ENCODE measurements around the gene ITPR3. TPM values are rescaled to one million over a fixed set of nuclear protein-coding genes. Genes with fewer than 3 reads are reported as not detected.
A peak's percentile ranks its signal among the peaks of the same experiment; 100 is the strongest.

ITPR3 gene
- total RNA-seq, 2 experiments from 2014 or later = 54.2 to 55.1 TPM

DNA sequence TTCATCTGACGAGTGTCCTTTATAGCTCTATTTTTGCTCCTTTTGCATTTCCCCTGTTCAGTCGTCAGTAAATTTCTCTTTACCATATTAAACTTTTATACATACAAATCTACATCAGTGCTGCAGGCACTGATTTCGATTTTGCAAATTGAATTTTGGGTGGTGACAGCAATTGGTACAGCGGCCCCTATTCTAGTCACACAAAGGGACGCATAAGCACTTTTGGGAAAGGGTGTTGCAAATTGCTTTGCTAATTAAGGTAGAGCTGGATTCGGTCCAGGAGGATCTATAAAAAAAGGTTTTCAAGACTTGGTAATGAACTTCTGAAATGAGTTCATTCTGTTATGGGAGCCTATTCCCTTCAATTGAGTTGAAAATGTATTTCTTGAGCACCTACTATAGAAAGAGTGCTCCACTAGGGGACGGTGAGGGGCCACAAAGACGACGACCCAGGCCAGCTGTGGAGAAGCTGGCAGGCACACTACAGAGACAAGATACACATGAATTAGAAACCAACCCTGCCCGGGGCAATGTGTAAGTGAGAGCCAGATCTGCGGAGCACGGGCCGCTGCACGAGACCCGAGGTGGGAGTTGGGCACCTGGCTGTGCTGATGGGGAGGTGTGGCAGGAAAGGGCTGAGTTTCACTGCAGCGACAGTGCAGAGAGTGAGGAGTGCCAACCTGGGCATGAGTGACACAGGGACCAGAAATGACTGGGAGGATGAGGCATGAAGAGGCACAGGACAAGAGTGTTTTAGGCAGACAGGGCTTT is 85.0 kb downstream of the ITPR3 start:
- H3K9me3 Mint-ChIP-seq = no peaks in the 10 kb centered on the region
- H3K4me3 Mint-ChIP-seq = no peak overlapping the region
- H3K36me3 Mint-ChIP-seq (ENCODE audit: low read depth) = peaks cover 31% of the 10 kb centered on the region
- POLR2A ChIA-PET = interaction anchor here (0.9 to 1.4 kb wide), 4 partner anchors 9 to 121 kb away, joined by 3 read pairs; partner anchors contain the start of gene ITPR3
- CTCF ChIA-PET = interaction anchor here (0.5 to 0.9 kb wide), 2 partner anchors 126 to 1742 kb away, joined by 3 to 4 read pairs; partner anchors contain the start of gene BAK1
- H3K4me1 Mint-ChIP-seq = peaks cover 46% of the 10 kb centered on the region
- no peak overlapping the region for H3K27ac Mint-ChIP-seq
- no peak for DNase-seq
- H3K27me3 Mint-ChIP-seq = no peaks in the 10 kb centered on the region

DNA sequence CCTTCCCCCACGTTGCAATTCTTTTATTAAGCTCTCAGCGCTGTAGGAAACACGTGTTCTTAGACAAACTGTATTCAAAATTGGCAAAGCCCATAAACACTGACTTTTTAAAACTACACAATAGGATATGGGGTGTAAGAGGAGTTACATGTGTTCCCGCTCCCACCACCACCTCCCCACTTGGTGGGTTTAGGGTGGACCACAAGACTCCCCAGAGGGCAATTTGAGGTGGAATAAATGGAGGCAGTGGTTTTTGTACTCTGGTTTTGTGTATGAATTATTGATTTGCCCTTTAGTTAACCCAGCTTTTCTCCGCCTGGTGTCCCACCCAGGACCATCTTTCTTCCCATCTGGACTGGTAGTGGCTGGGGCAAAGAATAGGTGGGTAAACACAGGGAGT is 86.6 kb downstream of the ITPR3 start:
- no peaks in the 10 kb centered on the region for H3K9me3 Mint-ChIP-seq
- no peak overlapping the region for H3K27ac Mint-ChIP-seq
- no peaks in the 10 kb centered on the region for H3K27me3 Mint-ChIP-seq
- ChIA-PET POLR2A (interaction anchor here (0.9 to 1.6 kb wide), 3 partner anchors 11 to 46 kb away, joined by 4 read pairs; no protein-coding TSS in a partner anchor), CTCF (no interaction called here)
- H3K4me1 Mint-ChIP-seq = peaks cover 48% of the 10 kb centered on the region
- peaks cover 31% of the 10 kb centered on the region for H3K36me3 Mint-ChIP-seq (ENCODE audit: low read depth)
- DNase-seq = no peak
- no peak overlapping the region for H3K4me3 Mint-ChIP-seq

DNA sequence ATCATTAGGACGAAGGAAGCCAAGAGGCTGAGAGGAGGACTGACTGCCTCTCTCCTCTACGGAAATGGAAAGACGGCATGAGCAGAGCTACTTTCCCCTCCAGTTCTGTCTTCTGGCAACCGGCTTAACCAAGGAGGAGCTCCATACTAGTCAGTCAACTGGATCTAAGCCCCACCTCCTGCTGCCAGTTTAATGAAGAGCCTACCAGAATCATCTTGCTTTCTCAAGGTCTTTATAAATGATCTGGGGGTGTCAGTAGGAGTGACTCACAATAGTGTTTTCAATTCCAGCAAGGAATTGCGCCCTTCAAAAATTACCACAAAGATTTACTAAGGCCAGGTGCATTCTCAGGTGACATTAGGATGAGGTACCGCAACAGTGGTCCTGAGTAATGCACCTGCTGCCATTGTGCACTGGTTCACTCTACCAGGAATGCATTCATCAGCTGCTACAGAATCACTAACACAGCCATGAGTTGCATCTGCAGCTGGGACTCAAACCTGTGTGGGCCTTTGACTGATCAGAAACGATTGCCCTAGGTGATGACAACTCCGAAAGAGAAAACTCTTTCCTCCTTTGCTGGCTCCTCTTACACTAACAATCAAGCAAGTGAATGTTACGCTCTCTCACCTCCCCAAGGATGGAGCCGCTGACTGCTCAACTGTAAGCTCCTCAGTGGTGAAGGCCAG is 87.5 kb downstream of the ITPR3 start:
- POLR2A ChIA-PET = interaction anchor here (0.7 to 1.6 kb wide), 6 partner anchors 8 to 278 kb away, joined by 3 to 4 read pairs (median 4); partner anchors contain the start of gene ITPR3
- Mint-ChIP-seq H3K36me3 (ENCODE audit: low read depth) (peaks cover 31% of the 10 kb centered on the region), H3K9me3 (no peaks in the 10 kb centered on the region), H3K4me3 (no peak overlapping the region), H3K27me3 (peaks cover 1% of the 10 kb centered on the region), H3K27ac (no peak overlapping the region), H3K4me1 (peaks cover 47% of the 10 kb centered on the region)
- DNase-seq = no peak
- CTCF ChIA-PET = interaction anchor here (0.8 to 4.2 kb wide), 5 partner anchors 7 to 129 kb away, joined by 3 to 59 read pairs (median 3); partner anchors contain the start of gene BAK1

DNA sequence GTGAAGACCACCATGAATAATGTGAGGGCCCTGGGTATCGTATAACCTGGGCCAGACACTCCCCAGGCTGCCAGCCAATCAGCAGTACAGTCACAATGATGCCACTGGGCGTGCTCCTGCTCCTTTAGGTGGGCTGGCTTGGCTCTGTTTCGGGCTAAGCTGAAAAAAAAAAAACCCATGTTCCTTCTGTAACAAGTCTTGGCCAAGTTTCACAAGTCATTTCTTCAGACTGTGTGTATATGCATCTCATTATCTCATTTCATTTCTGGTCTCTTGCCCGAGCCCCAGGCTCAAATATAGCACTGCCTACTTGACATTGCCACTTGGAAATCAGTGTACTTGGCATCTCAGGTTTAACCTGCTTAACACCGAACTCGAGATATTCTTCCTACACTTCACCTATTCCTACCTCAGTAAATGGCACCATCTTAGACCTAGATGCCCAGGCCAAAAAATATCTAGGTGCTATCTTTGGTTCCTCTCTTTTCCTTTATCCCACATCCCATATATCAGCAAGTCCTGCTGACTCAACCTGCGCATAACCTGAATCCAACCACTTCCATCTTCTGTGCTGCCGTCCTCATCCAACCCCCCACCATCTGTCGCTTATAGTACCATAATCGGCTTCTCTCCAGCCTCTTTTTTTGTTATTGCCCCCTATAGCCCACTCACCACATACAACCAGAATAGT is 88.6 kb downstream of the ITPR3 start:
- no peak overlapping the region for H3K27ac Mint-ChIP-seq
- H3K36me3 Mint-ChIP-seq (ENCODE audit: low read depth) = peaks cover 28% of the 10 kb centered on the region
- DNase-seq = no peak
- H3K9me3 Mint-ChIP-seq = no peaks in the 10 kb centered on the region
- ChIA-PET POLR2A (interaction anchor here (1.2 to 2.9 kb wide), 4 partner anchors 9 to 13 kb away, joined by 4 to 18 read pairs (median 10); no protein-coding TSS in a partner anchor), CTCF (interaction anchor here (0.8 to 4.2 kb wide), 4 partner anchors 8 to 130 kb away, joined by 3 to 59 read pairs (median 4); partner anchors contain the start of gene BAK1)
- H3K27me3 Mint-ChIP-seq = peaks cover 3% of the 10 kb centered on the region
- peak overlapping the region; percentile 97 for H3K4me3 Mint-ChIP-seq
- H3K4me1 Mint-ChIP-seq = peaks cover 47% of the 10 kb centered on the region

DNA sequence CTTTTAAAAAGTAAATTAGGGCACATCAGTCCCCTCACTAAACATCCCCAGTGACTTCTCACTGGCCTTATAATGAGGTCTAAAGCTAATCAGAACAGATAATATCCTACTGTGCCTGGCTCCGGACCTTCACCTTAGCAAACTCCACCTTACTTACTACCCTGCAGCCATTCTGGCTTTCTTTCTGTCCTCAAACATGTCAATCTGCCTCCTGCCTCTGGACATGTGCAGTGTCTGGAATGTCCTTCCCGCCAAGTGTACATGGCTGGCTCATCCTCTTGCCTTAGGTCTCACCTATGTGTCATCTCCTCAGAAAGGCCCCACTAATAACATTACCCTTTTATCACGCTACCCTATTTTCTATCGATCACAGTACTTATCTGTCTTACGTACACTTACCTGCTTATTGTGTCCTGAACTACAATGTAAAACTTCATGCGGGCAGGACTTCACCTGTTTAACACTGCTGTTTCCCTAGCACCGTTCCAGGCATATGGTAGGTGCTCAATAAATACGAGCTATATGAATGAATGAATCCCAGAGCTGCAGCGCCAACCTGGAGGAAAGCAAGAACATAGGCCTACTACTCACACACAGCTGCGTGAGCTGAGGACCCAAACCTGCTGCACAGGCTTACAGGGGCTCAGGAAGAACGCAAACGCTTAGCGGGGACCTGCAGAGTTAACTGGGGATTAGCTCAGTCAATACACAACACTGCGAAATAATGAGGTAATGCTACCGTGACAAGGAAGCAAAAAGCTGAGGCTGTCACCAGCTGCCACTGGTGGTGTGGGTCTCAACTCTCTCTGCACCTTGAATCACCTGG is 89.4 kb downstream of the ITPR3 start:
- ChIA-PET CTCF (interaction anchor here (0.8 to 4.2 kb wide), 25 partner anchors 9 to 439 kb away, joined by 3 to 59 read pairs (median 4); partner anchors contain the start of genes CUTA, IP6K3, RPS18 and VPS52), POLR2A (interaction anchor here (0.6 to 2.9 kb wide), 30 partner anchors 8 to 1081 kb away, joined by 3 to 23 read pairs (median 4); partner anchors contain the start of genes B3GALT4, BAK1, ITPR3 and LEMD2)
- peaks cover 46% of the 10 kb centered on the region for H3K4me1 Mint-ChIP-seq
- H3K36me3 Mint-ChIP-seq (ENCODE audit: low read depth) = peaks cover 28% of the 10 kb centered on the region
- peak overlapping the region; percentile 90 for H3K27ac Mint-ChIP-seq
- peaks cover 3% of the 10 kb centered on the region for H3K27me3 Mint-ChIP-seq
- no peaks in the 10 kb centered on the region for H3K9me3 Mint-ChIP-seq
- peak overlapping the region; percentile 97 for H3K4me3 Mint-ChIP-seq
- DNase-seq = no peak

DNA sequence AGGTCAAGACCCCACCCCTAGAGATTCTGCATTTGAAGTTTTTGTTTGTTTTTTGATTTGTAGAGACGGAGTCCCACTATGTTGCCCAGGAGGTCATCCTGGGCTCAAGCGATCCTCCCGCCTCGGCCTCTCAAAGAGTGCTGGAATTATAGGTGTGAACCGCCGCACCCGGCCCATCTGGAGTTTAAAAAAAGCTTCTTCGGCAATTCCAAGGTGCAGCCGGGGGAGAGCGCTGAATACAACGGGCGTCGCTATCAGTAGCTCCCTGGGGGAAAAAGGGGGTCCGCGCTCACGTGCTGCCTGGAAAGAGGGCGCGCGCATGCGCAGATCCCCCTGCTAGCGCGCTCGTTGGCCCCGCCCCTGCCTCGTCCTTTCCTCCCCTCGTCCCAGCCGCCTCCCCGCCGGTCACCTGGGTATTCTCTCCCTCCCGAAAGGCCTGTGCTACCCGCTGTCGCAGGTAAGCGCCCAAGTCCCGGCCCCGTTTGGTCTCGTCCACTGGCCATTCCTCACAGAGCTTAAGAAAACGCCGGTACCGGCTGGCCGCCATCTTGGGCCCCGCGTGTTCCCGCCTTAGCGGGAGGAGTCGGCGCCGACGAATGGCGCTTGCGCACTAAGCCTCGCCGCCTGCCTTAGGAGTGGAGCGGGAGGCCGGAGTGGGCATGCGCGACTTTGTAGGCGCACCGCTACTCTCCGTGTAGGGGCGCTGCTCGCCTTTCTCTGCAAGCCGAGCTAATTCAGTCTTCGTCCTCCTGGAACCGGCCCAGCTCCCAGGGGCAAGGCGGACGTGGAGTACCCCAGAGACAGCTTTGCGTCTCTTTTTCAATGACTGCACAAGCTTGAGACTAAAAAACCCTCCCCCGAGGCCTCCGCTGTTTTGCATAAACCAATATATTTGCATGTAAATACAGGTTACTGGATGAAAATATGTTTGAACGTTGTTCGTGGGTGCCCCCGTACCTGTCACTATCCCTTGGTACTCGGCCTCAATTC is 90.3 kb downstream of the ITPR3 start, which contains the start of gene UQCC2:
Gene UQCC2 (minus strand): TSS at position 561 of the 990 bp plus-strand sequence. CDS start 14 bp downstream, at position 547.
- Mint-ChIP-seq H3K36me3 (ENCODE audit: low read depth) (peaks cover 28% of the 10 kb centered on the region), H3K4me3 (peak within 1 kb of the TSS; percentile 97), H3K27me3 (peaks cover 3% of the 10 kb centered on the region), H3K4me1 (peaks cover 42% of the 10 kb centered on the region), H3K27ac (peak within 1 kb of the TSS; percentile 90), H3K9me3 (no peaks in the 10 kb centered on the region)
- DNase-seq = peak; percentile 98
- CTCF ChIA-PET = interaction anchor here (0.6 to 4.2 kb wide), 44 partner anchors 8 to 443 kb away, joined by 3 to 59 read pairs (median 4); partner anchors contain the start of genes BAK1, CUTA, IP6K3 and ITPR3
- POLR2A ChIA-PET = interaction anchor here (0.6 to 2.9 kb wide), 37 partner anchors 8 to 440 kb away, joined by 3 to 23 read pairs (median 4); partner anchors contain the start of genes B3GALT4, BAK1, ITPR3 and LEMD2

DNA sequence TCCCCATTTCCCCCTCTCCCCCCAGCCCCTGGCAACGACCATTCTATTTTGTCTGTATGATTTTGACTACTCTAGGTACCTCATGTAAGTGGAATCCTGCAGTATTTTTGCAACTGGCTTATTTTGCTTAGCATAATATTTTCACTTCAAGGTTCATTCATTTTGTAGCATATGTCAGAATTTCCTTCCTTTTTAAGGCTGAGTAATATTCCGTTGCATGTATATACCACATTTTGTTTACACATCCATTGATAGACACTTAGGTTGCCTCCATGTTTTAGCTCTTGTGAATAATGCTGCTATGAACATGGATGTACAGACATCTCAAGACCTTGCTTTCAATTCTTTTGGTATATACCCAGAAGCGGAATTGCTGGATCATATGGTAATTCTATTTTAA is 91.8 kb downstream of the ITPR3 start:
- no peaks in the 10 kb centered on the region for H3K9me3 Mint-ChIP-seq
- POLR2A ChIA-PET = no interaction called here
- no peak overlapping the region for H3K4me3 Mint-ChIP-seq
- CTCF ChIA-PET = interaction anchor here (1.2 to 1.7 kb wide), 4 partner anchors 12 to 123 kb away, joined by 3 to 5 read pairs (median 4); no protein-coding TSS in a partner anchor
- DNase-seq = no peak
- H3K27me3 Mint-ChIP-seq = peaks cover 3% of the 10 kb centered on the region
- no peak overlapping the region for H3K27ac Mint-ChIP-seq
- H3K36me3 Mint-ChIP-seq (ENCODE audit: low read depth) = peaks cover 27% of the 10 kb centered on the region
- peaks cover 37% of the 10 kb centered on the region for H3K4me1 Mint-ChIP-seq

DNA sequence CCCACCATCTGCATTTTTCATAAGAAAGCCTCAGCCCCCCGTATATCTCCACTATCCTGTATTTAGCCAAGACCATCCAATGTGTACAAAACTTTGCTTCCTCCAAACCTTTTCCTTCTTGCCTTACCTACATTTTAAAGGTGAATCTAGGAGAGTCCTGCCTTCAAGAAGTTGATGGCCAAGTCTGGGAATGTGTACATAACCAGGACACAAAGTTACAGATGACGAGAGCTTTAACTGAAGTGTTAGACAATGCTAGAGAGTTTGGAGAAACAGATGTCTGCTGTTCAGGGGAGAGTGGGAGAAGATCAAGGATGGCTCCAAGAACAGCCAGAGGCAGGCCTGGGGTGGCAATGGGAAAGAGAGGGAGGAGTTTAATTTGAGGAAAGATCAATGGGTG is 92.7 kb downstream of the ITPR3 start:
- ChIA-PET POLR2A (no interaction called here), CTCF (interaction anchor here (1.2 to 1.7 kb wide), 4 partner anchors 13 to 124 kb away, joined by 3 to 5 read pairs (median 4); no protein-coding TSS in a partner anchor)
- Mint-ChIP-seq H3K4me1 (peaks cover 28% of the 10 kb centered on the region), H3K27me3 (peaks cover 6% of the 10 kb centered on the region), H3K4me3 (no peak overlapping the region), H3K9me3 (no peaks in the 10 kb centered on the region), H3K27ac (no peak overlapping the region), H3K36me3 (ENCODE audit: low read depth) (peaks cover 19% of the 10 kb centered on the region)
- DNase-seq = no peak

DNA sequence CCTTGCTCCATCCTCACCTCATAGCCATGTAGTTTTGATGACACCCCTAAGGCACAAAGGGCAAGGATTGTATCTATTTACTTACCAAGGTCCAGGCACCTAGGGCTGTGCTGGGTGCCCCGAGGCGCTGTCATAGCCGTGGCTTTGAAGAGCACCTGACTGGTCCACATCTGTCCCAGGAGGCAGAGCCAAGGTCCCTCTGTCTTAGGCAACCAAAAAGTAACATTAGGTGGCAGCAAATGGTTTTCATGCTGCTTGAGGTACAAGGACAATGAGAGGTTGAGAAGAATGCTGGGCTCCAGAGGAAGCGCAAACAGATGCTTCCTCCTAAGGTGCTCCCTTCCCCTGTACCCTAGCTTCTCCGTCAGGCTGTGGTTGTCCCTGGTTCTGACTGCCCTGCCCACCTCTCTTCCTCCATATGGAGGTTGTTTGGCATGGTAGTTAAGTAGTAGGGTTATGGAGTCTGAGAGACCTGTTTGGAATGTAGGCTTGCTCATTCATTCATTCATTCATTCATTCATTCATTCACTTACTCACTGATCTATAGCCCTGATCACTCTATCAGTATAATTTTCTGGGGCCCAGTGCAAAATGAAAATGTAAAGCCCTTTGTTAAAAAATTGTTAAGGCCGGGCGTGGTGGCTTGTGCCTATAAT is 93.4 kb downstream of the ITPR3 start:
- no peak overlapping the region for H3K4me3 Mint-ChIP-seq
- no peaks in the 10 kb centered on the region for H3K9me3 Mint-ChIP-seq
- H3K27ac Mint-ChIP-seq = no peak overlapping the region
- peaks cover 23% of the 10 kb centered on the region for H3K4me1 Mint-ChIP-seq
- DNase-seq = no peak
- ChIA-PET POLR2A (interaction anchor here (0.9 to 2.0 kb wide), 3 partner anchors 9 to 296 kb away, joined by 3 to 4 read pairs (median 3); partner anchors contain the start of gene CUTA), CTCF (interaction anchor here (0.6 to 1.3 kb wide), 2 partner anchors 10 to 48 kb away, joined by 4 read pairs; no protein-coding TSS in a partner anchor)
- H3K36me3 Mint-ChIP-seq (ENCODE audit: low read depth) = peaks cover 14% of the 10 kb centered on the region
- peaks cover 6% of the 10 kb centered on the region for H3K27me3 Mint-ChIP-seq

DNA sequence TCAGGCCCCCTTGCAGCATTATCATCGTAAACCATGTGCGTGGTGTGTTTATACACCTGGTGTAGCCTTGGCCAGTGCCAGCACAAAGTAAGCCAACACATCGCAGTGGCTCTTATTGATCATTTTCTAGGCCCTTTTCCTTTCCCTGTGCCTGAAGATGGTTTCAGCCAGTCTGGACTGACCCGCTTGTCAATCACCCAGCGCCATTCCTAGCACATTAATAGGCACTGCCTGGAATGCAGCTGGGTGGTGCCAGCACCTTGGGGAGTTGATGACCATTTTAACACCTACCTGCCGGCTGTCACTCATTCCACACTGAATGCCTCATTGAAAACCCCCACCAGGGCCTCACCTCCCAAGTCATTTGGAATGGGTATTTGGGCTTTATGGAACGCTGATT is 95.3 kb downstream of the ITPR3 start:
- no peak overlapping the region for H3K27ac Mint-ChIP-seq
- ChIA-PET POLR2A (no interaction called here), CTCF (interaction anchor here (1.1 to 1.3 kb wide), 3 partner anchors 15 to 51 kb away, joined by 3 to 7 read pairs (median 3); no protein-coding TSS in a partner anchor)
- peaks cover 2% of the 10 kb centered on the region for H3K36me3 Mint-ChIP-seq (ENCODE audit: low read depth)
- peaks cover 7% of the 10 kb centered on the region for H3K4me1 Mint-ChIP-seq
- no peaks in the 10 kb centered on the region for H3K9me3 Mint-ChIP-seq
- DNase-seq = no peak
- H3K27me3 Mint-ChIP-seq = peaks cover 18% of the 10 kb centered on the region
- H3K4me3 Mint-ChIP-seq = no peak overlapping the region
